ENCODE measurements around the gene PTH1R.

PTH1R gene

DNA sequence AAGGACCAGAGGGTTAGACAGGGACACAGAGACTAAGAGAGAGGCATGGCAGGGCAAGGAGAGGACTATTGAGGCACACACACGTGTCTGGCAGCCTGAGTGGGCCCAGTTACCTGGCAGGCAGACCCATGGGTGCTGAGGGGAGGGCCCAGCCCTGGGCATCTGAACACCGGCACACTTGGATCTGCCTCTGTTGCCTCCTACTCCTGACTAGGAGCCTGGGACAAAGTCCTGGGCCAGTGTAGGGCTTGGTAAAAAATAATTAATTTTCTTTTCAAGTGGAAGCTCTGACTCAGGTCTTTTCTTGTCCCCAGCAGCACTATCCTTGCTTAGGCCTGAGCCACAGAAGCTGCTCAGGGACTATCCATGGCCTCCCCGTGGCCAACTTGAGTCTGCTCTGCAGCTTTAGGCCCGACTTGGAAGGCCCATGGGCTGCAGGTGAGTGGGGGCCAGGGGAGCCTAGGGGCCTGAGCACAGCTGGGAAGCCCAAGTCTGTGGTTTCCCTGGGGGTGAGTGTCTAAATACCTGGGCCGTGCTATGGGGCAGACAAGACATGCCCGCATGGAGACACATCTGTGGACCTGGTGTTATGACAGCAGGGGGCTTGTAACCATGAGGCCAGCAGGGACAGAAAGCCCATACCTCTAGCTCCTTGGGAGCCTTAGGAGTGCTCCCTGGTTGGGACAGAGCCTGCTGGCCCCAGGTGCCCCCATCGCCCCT lies at the start of gene PTH1R:
TSS of gene PTH1R (plus strand) at position 316 of the 720 bp plus-strand sequence. CDS start 5,839 bp downstream, outside the sequence.
- no peak for DNase-seq

DNA sequence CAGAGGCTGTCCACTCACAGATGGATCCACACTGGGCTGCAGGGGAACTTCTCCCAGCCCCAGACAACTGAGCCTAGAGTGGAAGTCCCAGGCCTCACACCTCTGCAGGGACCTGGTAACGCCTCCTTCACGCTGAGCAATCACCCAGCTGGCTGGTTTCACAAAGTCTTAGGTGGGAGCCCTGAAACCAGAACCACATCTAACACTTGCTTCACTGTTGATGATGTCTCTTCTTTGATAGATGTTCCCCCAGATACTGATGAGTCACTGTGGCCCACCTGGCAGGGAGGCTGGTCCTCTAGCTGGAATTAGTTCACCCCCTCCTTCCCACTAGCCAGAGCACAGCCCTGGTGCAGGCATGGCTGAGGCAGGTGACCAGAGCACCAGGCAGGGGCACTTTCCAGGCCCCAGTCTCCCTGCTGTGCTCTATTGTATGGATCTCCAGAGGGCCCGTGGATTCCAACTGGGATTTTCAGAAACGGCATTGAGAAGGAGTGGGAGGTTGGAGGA lies 47.8 kb upstream of the PTH1R start:
- no peak for DNase-seq

DNA sequence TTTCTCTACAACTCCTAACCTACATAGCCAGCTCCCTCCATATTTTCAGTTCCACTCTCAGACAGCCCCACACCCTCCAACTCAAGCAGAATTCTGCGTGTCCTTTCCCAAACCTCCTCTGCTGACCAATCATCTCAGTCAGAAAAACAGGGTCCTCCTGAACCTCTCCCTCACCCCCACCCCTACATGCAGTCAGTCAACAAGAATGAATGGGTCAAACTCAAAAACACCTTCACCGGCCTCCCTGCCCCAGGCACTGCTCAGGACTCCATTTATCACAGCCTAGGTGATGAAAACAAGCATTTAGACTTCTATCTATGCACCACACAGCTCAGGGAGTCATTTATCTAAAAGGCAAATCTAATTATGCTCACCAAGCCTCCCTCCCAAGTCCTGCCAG lies 46.7 kb upstream of the PTH1R start:
- DNase-seq: no peak

DNA sequence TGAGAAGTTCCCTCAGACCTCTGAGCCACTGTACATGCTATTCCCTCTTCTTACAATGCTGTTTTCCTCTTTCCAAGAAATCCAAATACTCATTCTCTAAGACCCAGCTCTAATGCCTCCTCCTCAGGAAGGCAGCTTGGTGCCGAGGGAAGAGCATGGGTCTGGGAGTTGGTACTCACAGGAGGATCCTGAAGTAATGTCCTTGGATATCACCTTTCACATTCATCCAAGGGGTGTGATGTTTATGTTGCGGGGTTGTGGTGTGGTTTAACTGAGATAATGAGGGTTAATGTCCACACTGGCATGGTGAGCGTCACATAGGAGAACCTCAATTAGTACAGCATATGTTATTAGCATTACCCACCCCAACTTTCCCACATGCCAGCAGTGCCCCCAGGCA lies 46.2 kb upstream of the PTH1R start:
- no peak for DNase-seq

DNA sequence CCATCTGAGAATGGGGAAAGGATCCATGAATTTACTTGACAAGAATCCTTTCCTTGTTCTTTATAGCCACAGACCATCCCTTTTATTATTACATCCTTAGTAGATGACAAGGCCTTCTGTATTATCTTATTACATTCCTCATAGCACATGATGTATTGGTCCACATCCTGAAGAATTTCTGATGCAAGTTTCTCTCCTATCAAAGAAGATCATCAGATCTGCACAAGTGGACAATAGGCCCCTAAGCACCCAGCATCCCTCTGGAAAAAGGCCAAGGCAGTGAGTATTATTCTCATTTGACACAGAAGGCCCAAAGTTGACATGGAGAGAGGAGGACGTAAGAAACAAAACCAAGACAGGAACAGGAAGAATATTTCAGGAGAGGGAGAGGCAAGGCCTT lies 45.7 kb upstream of the PTH1R start:
- no peak for DNase-seq

DNA sequence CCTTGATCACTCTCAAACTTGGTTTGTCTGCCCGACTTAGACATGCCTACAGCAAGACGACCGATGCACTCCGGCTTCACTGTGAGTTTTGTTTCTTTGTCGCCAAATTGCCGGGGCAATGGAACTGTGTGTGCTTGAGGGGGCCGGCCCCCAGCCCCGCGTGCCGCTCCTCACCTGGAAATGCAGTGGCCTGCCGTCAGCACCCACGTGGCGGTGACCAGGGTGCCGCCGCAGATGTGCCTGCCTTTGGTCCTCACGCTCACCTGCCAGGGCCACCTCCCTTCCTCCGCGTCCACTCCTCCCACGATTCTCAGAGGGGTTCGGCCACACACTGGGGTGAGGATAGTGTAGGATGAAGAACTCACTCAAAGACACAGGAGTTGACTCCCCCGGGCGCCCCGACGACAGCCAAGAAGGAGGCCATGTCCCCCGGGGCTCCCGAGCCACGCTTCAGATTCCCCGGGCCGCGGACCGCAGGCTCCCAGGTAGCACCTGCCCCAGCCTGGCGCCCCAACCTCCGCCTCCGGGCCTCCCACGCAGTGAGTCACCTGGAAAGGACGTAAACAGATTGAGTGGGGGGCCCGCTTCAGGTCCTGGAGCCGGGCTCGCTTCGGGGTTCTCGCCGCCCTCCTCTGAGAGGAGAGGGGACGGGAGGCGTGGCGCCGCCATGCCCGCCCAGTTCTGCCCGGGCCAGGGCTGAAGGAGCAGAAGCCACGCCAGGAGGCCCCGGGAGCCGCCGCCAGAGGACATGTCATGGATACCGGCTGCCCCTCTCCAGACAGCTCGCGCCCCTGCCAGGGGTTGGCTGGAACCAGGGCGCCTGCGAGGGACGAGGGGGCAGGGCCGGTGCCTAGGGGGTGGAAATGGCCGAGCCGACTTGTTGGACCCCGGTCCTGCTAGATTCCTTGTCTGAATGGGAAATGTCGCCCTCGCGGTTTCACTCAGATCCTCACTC lies 43.9 kb upstream of the PTH1R start:
- no peak for DNase-seq

DNA sequence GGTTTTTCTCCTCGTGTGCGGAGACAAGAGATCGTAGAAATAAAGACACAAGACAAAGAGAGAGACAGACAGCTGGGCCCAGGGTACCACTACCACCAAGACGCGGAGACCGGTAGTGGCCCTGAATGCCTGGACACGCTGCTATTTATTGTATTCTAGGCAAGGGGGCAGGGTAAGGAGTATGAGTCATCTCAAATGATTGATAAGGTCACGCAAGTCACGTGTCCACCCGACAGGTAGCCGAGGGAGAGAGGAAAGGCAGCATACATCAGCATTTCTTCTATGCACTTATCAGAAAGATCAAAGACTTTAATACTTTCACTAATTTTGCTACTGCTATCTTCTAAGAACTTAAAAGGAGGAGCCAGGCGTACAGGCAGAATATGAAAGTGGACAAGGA lies 42.5 kb upstream of the PTH1R start:
- DNase-seq: no peak

DNA sequence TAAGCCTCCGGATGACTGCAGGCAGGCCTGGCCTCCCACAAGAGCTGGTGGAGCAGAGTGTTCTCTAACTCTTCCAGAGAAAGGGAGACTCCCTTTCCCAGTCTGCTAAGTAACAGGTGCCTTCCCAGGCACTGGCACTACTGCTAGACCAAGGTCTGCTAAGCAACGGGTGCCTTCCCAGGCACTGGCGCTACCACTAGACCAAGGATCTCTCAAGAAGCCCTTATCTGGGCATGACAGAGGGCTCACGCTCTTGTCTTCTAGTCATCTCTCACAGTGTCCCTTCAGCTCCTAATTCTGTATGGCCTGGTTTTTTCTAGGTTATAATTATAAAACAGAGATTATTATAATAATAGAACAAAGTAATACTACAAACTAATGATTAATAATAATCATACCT lies 42.0 kb upstream of the PTH1R start:
- no peak for DNase-seq

DNA sequence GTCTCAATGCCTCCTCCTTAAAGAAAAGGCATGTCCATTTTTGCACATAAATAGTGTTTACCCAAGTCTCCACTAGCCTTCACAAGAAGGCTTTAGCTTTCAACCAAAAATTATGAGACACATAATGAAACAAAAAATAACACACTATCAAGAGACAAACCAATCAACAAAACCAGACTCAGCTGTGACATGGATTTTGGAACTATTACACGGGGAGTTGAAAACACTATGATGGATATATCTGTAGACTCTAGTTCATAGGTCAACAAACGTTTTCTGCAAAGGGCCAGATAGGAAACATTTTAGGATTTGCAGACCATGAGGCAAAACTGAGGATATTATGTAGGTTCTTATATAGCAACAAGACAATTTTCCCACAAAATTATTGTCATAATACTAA lies 39.2 kb upstream of the PTH1R start:
- no peak for DNase-seq

DNA sequence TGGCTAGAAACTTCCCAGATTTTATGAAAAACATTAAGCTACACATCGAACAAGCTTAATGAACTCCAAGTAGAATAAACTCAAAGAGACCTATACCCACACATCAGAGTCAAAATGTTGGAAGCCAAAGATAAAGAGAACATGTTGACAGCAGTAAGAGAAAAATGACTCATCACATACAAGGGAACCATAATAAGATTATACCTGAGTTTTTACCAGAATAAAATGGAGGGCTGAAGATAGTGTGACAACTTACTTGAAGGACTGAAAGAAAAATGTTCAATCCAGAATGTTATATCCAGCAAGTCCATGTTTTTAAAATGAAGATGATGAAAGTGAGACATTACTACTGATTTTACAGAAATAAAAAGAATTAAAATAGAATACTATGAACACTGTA lies 37.0 kb upstream of the PTH1R start:
- DNase-seq: no peak

DNA sequence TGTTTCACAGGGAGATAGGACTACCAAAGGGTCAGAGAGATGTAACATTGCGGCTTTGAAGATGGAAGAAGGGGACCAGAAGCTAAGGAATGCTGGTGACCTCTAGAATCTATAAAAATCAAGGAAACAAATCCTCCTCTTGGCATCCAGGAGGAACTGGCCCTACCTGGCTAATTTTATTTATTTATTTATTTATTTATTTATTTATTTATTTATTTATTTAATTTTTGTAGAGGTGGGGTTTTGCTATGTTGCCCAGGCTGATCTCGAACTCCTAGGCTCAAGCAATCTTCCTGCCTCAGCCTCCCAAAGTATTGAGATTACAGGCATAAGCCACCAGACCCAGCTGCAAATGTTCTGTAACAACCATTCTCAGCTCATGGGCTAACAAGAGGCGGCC lies 34.0 kb upstream of the PTH1R start:
- no peak for DNase-seq

DNA sequence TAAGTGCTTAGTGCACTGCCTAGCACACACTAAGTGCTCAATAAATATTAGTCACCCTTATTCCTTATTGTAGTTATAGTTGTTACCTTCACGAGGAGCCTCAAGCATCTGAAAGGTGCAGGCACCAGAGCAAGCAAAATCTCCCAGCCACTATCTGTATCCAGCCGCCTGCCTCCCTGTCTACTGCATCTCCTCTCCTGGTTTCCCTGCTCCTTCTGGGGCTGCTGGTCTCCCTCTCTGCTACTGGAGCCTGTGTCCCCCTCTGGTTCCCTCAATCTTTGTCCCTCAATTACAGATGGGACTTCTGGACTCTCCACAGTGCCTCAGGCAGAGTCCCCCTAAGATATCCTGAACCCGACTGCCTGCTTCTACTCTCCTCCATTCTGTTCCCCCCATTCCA lies 33.1 kb upstream of the PTH1R start:
- DNase-seq: no peak

DNA sequence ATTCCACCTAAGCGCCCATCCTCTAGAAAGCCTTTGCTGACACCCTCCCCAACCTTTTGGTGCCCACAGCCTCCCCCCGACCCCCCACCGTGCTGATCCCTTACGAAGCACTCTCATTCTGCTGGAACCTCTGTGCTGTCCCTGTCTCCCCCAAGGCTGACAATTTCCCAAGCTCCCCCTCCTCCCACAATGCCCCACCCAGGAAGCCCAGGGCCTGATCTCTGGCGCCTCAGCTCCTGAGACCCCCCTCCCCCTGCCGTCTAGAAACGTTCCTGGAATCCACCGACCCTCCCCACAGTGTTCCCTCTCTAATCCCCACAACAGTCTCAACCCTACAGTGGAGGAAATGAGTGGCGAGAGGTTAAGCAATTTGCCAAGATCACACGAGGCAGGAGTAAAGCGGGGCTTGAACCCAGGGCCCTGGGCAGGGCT lies 32.6 kb upstream of the PTH1R start:
- no peak for DNase-seq

DNA sequence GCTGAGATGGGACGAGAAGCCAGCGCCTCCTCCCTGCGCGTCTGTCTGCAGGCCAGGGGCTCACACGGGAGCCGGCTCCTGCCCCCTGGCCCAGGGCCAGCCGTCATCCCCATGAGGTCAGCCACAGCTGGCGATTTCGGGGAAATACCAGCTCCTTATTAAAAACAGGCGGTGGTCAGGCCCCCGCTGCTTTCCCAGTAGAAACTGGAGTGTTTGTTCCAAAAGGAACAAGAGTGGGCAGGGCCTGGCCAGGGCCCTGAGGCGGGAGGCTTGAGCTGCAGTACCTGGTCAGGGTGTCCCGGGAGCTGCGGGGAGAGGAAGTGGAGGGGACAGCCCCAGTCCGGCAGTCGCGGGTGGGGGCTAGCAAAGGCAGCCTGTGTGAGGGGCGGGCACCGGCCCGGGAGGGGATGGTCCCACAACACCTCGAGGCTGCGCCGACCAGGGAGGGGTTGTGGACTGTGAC lies 32.1 kb upstream of the PTH1R start:
- DNase-seq: no peak

DNA sequence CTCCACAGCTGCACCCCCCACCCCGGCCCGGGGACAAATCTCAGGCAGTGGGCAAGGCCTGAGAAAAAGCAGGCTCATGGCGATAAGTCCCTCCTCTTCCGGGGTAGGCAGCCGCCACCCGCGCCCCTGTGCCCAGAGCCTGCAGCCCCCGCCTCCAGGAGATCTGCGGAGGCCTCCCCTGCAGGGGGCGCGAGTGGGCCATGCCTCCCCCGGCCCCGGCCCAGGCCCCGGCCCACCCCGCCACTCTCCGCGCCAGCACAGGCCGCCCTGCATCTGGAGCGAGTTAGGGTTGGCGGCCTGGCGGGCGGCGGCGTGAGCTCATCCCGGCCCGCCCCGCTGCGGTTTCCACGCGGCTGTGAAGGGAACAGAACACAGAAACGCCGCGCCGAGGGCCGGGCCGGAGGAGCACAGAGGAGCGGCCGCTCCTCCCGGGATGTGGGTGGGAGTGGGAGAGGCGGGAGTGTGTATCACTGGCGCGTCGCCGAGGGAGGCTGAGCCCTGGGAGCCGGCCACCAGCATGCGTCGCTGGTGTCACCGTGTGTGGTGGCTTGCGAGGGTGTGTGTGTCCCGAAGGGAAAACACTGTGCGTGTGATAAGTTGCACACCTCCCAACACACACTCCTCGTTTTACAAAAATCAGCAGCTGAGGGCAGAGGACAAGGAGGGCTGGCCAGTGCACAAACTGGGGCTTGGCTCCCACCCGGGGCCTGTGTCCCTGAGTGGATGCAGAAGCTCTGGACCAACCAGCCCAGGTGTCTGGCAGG lies 31.5 kb upstream of the PTH1R start:
- DNase-seq: peak; percentile 25

DNA sequence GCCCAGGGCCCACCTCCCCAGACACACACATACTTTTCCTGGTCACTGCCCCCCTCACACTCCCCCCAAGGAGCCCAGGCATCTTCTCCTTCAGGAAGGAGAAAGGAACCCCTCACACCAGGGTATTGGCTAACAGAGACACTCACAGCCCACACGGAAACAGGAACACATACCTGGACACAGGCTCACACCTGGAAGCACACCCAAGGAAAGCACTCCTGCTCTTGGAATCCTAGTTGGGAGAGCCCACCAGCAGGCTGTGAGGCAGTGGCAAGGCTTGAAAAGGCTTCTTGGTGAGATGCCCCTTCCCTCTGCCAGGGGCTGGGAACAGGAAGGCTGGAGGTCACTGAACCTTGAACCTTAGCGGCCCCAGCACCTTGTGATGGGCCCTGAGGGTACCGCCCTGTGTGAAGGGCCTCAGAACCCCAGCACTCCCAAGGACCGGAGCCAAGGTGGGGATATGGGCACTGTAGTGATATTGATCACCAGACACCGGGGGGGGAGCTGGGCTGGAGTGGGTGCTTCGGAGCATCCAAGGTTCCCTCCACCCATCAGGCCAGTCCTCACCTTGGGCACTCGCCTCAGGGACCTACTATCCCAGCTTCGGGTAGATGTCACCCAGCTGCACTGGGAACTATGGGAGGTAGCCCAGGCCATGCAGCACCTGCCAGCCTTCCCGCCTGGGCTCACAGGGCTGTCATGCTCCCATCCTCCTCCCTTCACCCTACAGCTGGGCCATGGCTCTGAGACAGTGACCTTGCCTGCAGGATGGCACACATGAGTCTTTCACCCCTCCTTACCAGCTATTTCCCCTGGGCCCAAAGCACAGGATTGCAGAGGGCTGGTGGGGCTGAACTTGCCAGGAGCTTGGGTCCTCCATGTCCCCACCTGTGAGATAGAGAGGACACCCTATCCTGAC lies 30.6 kb upstream of the PTH1R start:
- DNase-seq: no peak

DNA sequence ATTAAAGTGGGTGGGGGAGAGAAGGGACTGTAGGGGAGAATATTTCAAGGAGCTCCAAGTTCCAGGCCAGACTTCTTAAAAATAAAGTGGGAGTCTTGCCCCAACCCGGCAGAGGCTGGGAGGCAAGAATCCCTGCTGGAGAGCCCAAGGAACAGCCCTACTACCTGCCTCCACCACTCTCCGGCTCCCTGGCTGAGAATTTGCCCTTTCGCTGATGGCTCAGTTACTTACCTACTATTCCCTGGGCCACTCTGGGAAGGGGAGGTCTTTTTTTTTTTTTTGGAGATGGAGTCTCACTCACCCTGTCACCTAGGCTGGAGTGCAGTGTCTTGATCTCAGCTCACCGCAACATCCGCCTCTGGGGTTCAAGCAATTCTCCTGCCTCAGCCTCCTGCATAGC lies 29.8 kb upstream of the PTH1R start:
- DNase-seq: no peak

DNA sequence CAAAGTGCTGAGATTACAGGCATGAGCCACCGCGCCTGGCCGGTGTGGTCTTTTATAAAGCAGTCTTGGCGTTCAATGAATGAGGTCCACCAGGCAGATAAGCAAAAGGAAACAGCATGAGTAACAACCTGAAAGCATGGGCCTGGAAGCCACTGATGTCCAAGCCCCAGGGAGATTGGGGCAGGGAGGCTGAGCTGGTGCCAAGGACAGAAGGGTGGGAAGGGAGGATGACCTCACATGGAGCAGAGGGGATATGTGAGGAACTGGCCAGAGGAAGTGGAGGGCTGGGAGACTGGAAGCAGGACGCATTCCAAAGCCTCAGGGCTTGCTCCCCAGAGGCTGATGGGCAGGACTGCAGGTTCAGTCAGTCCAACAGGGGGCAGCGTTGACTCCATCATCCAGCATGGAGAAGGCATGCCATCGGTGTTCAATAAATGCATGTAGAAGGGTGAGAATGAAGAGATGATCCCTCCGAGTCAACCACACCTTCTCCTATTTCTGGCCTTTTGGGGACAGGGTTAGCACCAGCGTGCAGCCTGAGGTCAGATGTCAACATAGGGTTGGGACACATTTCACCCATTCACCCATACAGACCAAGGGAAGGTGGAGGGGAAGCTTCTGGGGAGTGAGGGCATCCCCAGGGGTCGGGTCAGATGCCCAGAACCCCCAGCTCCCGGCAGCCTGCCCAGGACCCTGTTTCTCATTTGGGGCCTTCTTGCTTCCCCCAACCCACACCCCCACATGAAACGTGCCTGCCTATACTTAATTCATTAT lies 29.1 kb upstream of the PTH1R start:
- DNase-seq: no peak

DNA sequence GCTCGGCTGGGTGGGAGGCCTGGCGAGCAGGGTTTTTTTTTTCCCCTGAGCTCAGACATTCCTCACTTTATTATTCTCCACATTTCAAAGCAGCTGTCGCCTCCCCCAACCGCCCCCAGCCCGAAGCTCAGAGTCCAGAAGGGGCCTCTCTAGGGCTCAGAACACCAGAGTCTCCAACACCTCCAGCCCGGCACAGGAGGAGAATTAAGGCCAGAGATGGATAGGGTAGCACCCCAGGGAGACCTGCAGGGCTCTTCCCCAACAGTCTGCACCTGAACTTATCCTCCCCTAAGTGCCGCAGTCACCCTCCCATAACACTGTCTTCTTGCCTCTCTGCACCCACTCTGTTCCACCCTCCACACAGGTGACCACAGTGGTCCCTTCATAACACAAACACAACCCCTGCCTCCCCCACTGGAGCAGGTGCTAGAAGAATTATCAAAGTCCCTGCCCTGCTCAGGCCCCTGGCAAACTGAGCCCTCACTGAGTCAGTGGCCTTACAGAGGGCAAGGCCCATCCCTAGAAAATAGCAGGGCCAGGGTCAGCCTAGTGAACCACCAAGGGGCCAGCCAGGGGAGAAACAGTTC lies 28.4 kb upstream of the PTH1R start:
- DNase-seq: no peak

DNA sequence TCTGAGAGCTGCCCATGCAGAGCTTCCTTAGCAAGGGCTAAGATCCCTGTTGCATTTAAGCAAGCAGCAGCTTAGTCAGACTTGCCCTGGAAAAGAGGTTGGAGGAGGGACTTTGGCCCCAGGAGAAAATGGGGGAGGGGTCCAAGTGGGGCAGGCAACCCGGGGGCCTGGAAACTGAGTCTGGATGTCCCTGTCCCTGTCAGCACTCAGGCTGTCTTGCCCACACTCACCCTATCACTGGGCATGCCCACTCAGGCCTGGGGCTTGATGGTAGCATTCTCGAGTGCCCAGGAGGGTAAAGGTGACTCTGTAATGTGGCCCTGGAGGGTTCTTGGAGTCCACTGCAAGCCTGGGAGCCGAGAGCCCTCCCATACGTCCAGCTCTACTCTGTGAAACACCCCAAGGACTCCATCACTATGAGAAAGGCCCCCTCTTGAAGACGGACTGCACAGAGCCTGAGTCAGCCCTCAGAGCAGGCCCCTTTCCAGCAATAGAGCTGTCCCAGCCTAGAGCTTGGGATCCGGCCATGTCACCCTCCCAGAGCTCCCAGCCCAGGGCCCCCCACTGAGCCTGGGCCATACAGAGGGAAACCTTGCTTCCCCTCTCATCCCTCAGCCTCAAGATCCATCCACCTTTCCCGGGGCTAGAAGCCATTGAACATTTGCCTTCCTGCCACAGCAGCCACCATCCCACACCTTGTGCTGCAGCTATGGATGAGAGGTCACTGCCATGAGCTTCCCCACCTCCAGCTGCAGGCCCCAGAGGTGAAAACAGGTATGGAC lies 27.6 kb upstream of the PTH1R start:
- DNase-seq: no peak
